HL-60/S4 treated with retinoic acid at 250 ng/mL for 4 days and 3 days (cell line): Measurements from ENCODE around the gene PLEKHG3.

Experiments used
- in situ Hi-C: fragments of 300-500 bp; cut with MboI; formaldehyde crosslinking; loops from 2 replicates; pipeline ENCODE4 v1.7.0; 2022; ENCODE audit warnings: low sequenced_read_pairs

Gene PLEKHG3

DNA sequence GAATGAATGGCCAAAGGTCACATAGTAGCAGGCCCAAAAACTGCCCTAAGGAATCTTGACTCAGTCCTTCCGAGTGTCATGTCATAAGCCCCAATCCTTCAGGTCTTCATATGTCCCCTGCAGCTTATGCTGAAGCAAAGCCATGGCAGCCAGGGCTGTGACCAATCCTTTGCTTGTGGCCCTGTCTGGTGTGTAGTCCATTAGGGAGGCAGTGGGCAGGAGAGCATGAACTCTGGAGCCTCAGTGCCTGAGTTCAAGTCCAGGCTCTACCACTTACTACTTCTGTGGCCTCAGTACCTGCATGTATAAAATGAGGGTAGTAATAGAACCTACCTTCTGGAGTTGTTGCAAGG, 20.3 kb downstream of the PLEKHG3 start:
- in situ Hi-C loops = no loop called here

DNA sequence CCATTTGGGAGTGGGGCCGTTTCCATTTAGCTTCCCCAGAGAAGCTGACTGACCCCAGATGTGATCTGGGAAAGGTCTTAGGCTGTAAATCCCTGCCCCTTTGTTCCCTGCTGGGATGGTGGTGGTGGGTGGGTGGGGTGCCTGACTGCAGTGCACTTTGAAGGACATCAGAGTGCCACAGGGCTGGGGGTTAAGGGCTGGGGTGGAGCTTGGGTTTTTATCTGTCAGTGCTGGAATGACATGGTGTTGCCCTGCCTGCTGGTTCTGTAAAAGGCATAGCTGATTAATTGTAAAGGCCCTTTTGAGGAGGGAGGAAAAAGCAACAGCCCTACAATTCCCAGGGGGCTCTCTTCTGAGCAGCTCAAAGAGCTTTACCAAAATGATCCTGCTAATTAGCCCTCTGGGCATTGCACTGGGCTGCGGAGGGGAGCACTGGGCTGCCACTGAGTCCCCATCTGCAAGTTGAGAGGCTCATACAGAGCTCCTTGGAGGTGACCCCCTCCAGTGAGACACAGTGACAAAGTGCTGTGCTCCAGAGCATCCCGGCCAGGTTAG, 21.1 kb downstream of the PLEKHG3 start:
- in situ Hi-C loops = no loop called here

- in situ Hi-C loops = no loop called here
These were observed 21.8 kb downstream of the PLEKHG3 start for GRCh38 chr14:64725879-64726584.

- in situ Hi-C loops = no loop called here
These were observed 22.3 kb downstream of the PLEKHG3 start for GRCh38 chr14:64726585-64726890.

GRCh38 chr14:64727551-64728071, 23.4 kb downstream of the PLEKHG3 start:
- in situ Hi-C loops = no loop called here

- in situ Hi-C loops = no loop called here
These were observed 23.9 kb downstream of the PLEKHG3 start for GRCh38 chr14:64728106-64728505.

DNA sequence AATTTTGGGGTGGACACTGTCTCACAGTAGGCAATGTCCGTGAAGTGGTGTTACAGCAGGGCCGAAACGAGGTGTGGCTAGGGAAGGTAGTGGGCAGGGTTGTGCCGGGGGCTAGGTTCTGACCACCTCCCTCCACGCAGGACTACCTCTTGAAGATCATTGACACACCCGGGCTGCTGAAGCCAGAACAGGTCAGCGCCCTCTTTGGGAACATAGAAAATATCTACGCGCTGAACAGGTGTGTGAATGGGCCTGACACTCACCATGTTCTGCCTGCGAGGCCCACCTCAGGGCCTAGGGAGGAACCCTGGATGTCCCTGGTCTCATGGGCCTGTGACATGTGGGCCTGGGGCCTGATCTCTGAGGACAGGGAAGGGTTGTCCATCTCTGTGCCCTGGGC, 24.6 kb downstream of the PLEKHG3 start:
- in situ Hi-C loops = no loop called here

DNA sequence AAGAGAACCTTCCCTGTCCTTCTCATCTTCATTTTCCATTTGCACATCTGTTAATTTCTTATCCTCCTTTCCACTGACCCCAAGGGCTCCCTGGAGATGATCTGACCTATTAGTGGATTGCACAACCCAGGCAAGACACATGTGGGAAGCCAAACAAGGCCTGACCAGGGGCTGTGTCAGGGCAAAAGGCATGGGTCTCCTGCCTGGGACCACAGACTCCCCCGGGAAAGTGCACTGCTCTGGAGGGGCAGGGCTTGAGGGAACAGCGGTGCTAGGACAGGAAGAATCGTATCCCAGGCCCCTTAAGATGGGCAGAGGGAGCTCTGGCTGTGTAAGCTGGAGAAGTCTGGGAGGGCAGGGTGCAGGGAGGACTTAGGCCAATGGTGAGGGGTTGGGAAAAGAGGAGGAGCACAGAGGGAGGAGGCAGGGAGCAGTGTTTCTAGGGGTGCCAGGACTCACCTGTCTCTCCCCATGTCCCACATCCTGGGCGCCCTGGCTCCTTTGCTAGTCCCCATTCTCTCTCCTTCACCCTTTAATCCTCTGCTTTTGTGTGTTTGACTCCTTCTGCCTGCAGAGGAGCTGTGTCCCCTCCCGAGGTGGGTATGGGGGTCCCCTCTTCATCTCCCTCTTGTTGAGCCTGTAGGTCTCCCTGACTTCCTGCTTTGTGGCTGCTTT, 25.3 kb downstream of the PLEKHG3 start:
- in situ Hi-C loops = no loop called here

- in situ Hi-C loops = no loop called here
These were observed 25.8 kb downstream of the PLEKHG3 start for GRCh38 chr14:64730061-64730440.

DNA sequence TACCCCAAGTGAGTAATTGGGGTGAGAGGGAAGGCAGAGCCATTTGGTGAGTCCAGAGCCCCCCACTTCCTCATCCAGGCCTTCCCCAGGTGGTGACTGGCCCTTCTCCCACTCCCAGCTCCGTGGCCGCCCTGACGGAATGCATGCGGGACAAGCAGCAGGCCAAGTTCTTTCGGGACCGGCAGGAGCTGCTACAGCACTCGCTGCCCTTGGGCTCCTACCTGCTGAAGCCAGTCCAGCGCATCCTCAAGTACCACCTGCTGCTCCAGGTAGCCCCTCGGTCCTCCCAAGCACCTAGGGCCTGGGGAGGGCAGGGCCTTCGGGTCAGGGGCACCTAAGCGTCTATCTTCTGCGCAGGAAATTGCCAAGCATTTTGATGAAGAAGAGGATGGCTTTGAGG, 26.5 kb downstream of the PLEKHG3 start:
- in situ Hi-C loops = no loop called here

GRCh38 chr14:64731141-64731581, 26.9 kb downstream of the PLEKHG3 start:
- in situ Hi-C loops = no loop called here

DNA sequence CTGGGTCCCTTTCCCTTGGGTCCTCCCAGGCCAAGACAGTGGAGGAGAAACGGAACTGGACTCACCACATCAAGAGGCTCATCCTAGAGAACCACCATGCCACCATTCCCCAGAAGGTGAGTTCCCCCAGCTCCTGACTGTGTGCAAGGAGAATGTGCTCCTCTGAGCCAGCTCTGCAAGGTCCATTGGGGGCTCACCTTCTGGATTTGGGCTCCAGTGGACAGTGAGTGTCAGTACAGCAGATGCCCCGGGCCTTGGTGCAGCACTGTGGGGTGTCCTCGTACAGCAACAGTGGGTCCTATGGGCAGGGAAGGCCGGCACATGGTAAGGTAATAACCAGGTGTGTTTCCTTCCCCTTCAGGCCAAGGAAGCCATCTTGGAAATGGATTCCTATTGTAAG, 27.8 kb downstream of the PLEKHG3 start:
- in situ Hi-C loops = no loop called here

GRCh38 chr14:64732536-64733120, 28.4 kb downstream of the PLEKHG3 start:
- in situ Hi-C loops = no loop called here

- in situ Hi-C loops = no loop called here
These were observed 29.1 kb downstream of the PLEKHG3 start for GRCh38 chr14:64733321-64733720.

DNA sequence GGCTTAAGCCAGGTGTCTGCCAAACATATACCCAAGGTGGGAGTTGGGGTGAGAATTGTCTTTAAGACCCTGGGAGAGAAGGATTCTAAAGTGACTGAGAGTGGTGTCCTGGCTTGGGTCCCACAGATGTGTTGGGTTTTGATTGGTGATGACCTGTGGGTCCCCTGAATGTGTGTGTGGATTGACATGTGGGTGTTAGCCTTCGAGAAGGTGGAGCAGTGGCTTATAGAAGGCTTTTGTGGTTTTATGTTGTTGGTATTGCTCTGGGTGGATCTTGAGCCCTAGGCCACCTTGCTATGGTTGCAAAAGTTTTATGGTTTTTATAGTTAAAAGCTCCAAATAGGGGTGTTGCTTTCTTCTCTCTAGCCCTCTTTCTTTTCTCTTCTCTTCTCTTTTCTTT, 29.7 kb downstream of the PLEKHG3 start:
- in situ Hi-C loops = no loop called here

GRCh38 chr14:64734990-64735389, 30.8 kb downstream of the PLEKHG3 start:
- in situ Hi-C loops = no loop called here

DNA sequence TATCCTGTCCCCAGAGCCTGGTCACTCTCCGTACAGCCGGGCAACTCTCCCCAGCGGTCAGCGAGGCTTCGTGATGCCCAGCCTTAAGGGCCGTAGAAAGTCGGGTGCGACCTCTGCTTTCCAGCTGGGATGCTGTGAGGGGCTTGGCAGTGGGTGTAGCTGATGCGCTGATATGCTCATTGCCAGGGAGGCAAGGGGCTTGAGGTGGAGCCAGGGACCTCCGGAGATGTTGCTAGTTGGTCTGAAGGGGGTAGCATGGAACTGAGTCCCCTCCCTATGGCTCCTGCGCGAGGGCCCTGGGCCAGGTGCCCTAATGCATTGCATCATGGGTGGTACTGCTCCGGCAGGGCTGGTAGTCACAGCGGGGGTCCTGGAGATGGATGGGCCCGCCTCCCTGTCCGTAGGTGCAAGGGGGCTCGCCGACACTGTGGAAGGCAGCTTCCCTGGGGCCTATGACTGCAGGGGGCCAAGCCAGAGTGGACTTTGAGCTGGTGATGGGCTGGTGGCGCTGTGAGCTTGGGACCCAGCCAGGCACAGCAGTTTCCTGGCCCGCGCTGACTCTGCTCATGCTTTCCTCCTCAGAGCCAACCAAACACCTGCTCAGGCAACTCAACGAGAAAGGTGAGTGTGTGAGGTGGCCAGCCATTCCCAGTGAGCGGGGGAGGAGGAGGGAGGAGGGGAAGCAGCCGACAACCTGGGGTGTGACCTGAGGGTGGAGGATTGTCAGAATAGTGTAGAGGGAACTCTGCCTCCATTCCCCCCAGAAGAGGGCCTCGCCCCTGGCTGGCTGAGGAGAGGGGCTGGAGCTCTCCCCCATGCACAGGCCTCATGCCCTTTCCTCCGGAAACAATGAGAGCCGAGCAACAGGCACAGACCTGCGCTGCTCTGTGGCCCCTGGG, 32.3 kb downstream of the PLEKHG3 start:
- in situ Hi-C loops = no loop called here

- in situ Hi-C loops = no loop called here
These were observed 33.4 kb downstream of the PLEKHG3 start for GRCh38 chr14:64737391-64738280.

DNA sequence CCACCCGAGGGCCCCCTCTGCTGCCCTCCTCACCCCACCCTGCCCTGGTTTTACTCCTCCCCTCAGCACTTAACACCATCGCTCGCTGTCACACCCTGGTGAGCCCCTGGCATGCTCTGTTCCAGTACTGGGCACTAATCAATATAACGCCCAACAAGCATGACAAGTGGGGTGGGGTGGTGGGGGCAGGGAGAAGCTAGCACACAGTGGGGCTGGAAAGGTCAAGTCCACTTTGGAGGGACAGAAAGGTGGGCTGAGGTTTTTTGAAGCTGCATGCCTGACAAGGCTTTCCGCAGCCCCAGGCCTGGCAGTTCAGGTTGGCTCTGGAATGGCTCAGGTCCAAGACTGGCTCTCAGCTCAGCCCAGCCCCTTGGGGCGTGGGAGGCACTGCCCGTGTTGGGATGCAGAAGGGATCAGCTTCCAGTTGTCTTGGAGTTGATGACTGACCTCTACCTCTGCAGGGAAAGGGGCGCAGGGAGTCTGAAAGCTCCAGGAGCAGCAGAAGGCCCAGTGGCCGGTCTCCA, 34.1 kb downstream of the PLEKHG3 start:
- in situ Hi-C loops = no loop called here

DNA sequence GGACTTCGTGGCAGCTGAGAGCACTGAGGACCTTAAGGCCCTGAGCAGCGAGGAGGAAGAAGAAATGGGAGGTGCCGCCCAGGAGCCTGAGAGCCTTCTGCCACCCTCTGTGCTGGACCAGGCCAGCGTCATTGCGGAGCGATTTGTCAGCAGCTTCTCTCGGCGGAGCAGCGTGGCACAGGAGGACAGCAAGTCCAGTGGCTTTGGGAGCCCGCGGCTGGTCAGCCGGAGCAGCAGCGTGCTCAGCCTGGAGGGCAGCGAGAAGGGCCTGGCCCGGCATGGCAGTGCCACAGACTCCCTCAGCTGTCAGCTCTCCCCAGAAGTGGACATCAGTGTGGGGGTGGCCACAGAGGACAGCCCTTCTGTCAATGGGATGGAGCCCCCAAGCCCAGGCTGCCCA, 37.0 kb downstream of the PLEKHG3 start:
- in situ Hi-C loops = no loop called here
